Fibroblast of pulmonary artery (primary cell): Measurements from ENCODE around the gene FIS1.
"Not testable (repeated sequence)": the region's sequence is repeated elsewhere in the genome, so short reads cannot be mapped to it uniquely, and the experiment has no call there.

Experiments
- DNase-seq: peaks from one replicate; pipeline ENCODE4 v3.0.0-alpha.2; 2010; ENCODE audit warnings: low read depth
- H3K4me3 ChIP-seq: replicated peaks from 2 replicates; pipeline ENCODE4 v1.5.1; 2011; ENCODE audit warnings: low read depth, mild to moderate bottlenecking, control low read depth, low read length, moderate library complexity
- CTCF ChIP-seq: IDR thresholded peaks from 2 replicates; pipeline ENCODE4 v1.5.1; 2011; ENCODE audit warnings: mild to moderate bottlenecking, control low read depth, low read length, inconsistent platforms; ENCODE audit errors: missing control alignments

Gene FIS1

DNA sequence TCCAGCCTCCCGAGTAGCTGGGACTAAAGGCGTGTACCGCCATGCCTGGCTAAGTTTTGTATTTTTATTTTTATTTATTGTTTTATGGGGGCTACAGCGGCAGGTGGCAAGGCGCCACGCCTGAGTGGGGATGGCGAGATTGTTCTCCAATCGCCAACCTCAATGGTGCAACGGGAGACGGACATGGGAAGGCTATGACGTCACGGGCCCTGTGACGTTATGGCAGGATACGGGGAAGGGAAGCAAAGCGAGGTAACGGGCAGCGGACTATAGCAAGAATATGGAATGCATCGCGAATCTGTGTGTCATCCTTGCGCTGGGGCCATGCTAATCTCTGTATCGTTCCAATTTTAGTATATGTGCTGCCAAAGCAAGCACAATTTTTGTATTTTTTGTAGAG, 24.8 kb upstream of the FIS1 start:
- DNase-seq = no peak
- no peak for TF ChIP-seq CTCF
- no peak overlapping the region for H3K4me3 ChIP-seq

- no peak overlapping the region for H3K4me3 ChIP-seq
- TF ChIP-seq CTCF = no peak
- DNase-seq = no peak
Observed at GRCh38 chr7:101265622-101266516, 21.0 kb upstream of the FIS1 start.

DNA sequence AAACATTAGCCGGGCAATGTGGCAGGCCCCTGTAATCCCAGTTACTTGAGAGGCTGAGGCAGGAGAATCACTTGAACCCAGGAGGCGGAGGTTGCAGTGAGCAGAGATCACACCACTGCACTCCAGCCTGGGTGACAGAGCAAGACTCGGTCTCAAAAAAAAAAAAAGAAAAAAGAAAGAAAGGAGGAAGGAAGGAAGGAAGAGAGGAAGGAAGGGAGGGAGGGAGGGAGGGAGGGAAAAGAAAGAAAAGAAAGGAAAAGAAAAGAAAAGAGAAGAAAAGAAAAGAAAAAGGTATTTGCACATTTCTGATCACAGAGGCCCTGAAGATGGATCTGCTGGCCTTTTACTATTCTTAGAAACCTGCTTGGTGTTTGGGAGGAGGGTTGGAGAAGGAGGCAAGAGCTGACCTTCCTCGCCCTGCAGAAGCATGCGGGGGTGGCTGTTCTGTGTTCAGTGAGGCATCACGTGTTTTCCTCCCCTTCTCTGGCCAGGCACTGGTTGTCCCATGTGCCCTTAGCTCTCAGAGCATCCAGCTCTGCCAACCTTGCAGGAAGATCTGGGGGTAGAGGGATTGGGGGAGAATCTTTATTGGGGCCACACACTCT, 19.3 kb upstream of the FIS1 start:
- DNase-seq = peak; percentile 50
- H3K4me3 ChIP-seq = not testable (repeated sequence)

DNA sequence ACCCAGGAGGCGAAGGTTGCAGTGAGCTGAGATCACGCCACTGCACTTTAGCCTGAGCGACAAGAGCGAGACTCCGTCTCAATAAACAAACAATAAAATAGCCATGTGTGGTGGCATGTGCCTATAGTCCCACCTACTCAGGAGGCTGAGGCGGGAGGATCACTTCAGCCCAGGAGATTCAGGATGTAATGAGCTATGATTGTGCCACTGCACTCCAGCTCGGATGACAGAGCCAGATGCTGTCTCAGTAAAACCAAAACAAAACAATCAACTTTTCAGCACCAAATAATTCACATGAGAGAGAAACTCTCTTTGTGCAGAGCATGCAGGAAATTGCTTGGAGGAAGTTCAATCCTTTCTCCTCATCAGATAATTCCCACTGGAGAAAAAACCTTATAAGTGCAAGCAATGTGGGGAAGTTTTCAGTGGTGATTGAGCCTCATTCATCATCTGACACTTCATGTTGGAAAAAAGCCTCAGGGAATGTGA, 13.4 kb upstream of the FIS1 start:
- no peak for DNase-seq
- no peak for TF ChIP-seq CTCF
- H3K4me3 ChIP-seq = no peak overlapping the region

DNA sequence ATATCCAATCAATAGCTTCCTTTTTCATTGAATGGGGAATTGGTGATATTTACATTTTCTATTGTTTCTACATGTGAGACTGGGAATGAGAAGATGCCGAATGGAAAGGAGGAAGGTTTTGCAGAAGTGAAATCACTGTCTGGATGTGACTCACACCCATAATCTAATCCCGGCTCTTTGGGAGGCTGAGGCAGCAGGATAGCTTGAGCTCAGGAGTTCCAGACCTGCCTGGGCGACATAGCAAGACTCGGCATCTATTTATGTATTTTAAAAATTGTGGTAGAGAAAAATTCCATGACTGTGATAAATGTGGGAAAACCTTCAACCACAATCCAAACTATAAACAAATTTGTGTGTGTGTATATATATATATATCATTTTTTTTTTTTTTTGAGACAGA, 10.9 kb upstream of the FIS1 start:
- H3K4me3 ChIP-seq = no peak overlapping the region
- no peak for DNase-seq

DNA sequence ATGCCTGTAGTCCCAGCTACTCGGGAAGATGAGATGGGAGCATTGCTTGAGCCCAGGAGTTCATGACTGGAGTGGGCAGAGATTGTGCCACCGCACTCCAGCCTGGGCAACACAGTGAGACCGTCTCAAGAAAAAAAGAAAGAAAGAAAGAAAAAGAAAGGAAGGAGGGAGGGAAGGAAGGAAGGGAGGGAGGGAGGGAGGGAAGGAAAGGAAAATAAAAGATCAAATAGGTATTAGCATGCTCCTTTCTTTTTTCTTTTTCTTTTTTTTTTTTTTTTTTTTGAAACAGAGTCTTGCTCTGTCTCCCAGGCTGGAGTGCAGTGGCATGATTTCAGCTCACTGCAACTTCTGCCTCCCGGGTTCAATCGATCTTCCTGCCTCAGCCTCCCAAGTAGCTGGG, 8.3 kb upstream of the FIS1 start:
- not testable (repeated sequence) for H3K4me3 ChIP-seq, DNase-seq

More for the DNA sequence above, 10.9 kb upstream of the FIS1 start:
- no peak for TF ChIP-seq CTCF

DNA sequence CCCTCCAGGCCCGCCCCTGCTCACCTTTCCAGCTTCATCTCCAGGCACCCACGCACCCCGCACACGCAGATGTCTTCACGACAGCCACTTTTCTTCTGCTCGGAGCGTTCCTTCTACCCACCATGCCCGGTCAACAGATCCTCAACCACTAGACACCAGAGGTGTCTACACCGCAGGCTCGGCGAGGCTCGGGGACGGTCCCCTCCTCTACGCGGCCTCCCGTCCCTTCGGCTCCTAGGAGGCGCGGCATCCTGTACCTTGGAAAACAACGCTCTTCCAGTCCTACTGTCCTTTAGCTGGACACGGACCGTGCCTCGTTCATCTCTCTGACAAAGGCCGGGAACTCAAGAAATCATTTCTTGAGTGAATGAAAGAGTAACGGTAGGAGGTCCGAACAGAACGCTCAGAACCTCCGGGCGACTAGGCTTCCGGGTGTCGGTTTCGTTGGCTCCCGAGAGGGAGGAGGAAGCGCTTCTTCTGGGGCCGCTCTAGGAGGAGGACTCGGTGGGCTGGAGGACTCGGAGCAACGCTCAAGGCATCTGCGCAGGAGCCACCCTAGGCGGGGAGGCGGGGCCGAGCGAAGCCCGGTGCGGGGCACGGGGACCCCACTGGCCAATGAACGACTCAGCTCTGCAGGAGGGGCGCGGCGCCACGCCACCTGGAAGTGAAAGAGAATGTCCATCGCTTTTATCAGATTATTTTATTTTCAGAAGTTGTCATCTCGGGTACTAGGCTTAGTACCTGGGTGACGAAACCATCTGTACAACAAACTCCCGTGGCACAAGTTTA, 7.2 kb upstream of the FIS1 start:
- no peak for TF ChIP-seq CTCF
- peak; percentile 99 for DNase-seq
- H3K4me3 ChIP-seq = peak overlapping the region; percentile 98
